IMR-90 (cell line): ENCODE results near the gene TTBK2. TPM values are rescaled to one million over a fixed set of nuclear protein-coding genes. Genes with fewer than 3 reads are reported as not detected.

ENCODE experiments used
- ATAC-seq: fragments of 200-7000 bp; cut with Tn5 transposase; 2 replicates; pipeline ENCODE4 v1.9.1; 2020; ENCODE audit warnings: low read depth, mild to moderate bottlenecking, moderate library complexity
- BruUV-seq: library from RNA; stranded (reverse); fragments of 400-500 nt; replicated peaks from 2 replicates; lab custom pipeline; 2021; lab: Mats Ljungman, UMichigan
- CTCF ChIA-PET: fragments of 300-600 bp; formaldehyde crosslinking; extraction: SDS; loops from one replicate; lab custom pipeline; 2021; ENCODE audit warnings: antibody characterized with exemption; lab: Yijun Ruan, JAX
- POLR2A ChIA-PET: fragments of 300-600 bp; sonication (Branson Sonifier 250); formaldehyde crosslinking; loops from one replicate; lab custom pipeline; 2022; ENCODE audit warnings: antibody characterized with exemption; ENCODE audit not compliant: unreplicated experiment; lab: Charles Lee
- DNase-seq: peaks from one replicate; pipeline ENCODE4 v3.0.0; 2013
- H2AFZ ChIP-seq: replicated peaks from 2 replicates; pipeline ENCODE3; 2013; ENCODE audit warnings: low read length, mild to moderate bottlenecking; ENCODE audit not compliant: poor library complexity
- H2AK5ac ChIP-seq: 2 replicates; pipeline ENCODE4 v1.6.1; 2013; ENCODE audit warnings: low read depth, low read length, inconsistent platforms
- H2AK9ac ChIP-seq: replicated peaks from 2 replicates; pipeline ENCODE3; 2013; ENCODE audit warnings: mild to moderate bottlenecking, low read depth, low read length, moderate library complexity; ENCODE audit not compliant: poor library complexity
- H2BK120ac ChIP-seq: 2 replicates; pipeline ENCODE4 v1.6.1; 2013; ENCODE audit warnings: low read depth, low read length, inconsistent platforms
- H2BK15ac ChIP-seq: 3 replicates; pipeline ENCODE4 v1.6.1; 2013; ENCODE audit warnings: low read depth, low read length, inconsistent platforms
- H2BK20ac ChIP-seq: 2 replicates; pipeline ENCODE4 v1.6.1; 2013; ENCODE audit warnings: low read depth, mild to moderate bottlenecking, inconsistent platforms, low read length, moderate library complexity
- H2BK5ac ChIP-seq: 2 replicates; pipeline ENCODE4 v1.6.1; 2013; ENCODE audit warnings: mild to moderate bottlenecking, low read depth, low read length, inconsistent platforms; ENCODE audit not compliant: poor library complexity, severe bottlenecking
- H3K14ac ChIP-seq: replicated peaks from 2 replicates; pipeline ENCODE4 v1.6.1; 2013; ENCODE audit warnings: low read depth, low read length, inconsistent platforms
- H3K18ac ChIP-seq: 2 replicates; pipeline ENCODE4 v1.6.1; 2013; ENCODE audit warnings: low read depth, low read length, control low read depth
- H3K23ac ChIP-seq: 2 replicates; pipeline ENCODE4 v1.6.1; 2013; ENCODE audit warnings: low read depth, low read length, inconsistent platforms
- H3K27ac ChIP-seq: 2 replicates; pipeline ENCODE4 v1.5.1; 2013; ENCODE audit warnings: mild to moderate bottlenecking, control low read depth, low read length; ENCODE audit not compliant: insufficient read depth
- H3K27me3 ChIP-seq: 2 replicates; pipeline ENCODE4 v1.6.1; 2013; ENCODE audit warnings: low read length; ENCODE audit not compliant: control insufficient read depth, insufficient read depth
- H3K36me3 ChIP-seq: 2 replicates; pipeline ENCODE4 v1.6.1; 2013; ENCODE audit warnings: low read length, mixed read lengths; ENCODE audit not compliant: control insufficient read depth, insufficient read depth
- H3K4ac ChIP-seq: 2 replicates; pipeline ENCODE4 v1.6.1; 2013; ENCODE audit warnings: low read depth, low read length, inconsistent platforms
- H3K4me1 ChIP-seq: 2 replicates; pipeline ENCODE4 v1.6.1; 2013; ENCODE audit warnings: low read length, mixed read lengths; ENCODE audit not compliant: control insufficient read depth, insufficient read depth
- H3K4me2 ChIP-seq: 2 replicates; pipeline ENCODE4 v1.6.1; 2013; ENCODE audit warnings: low read depth, mild to moderate bottlenecking, control low read depth, low read length, moderate library complexity
- H3K4me3 ChIP-seq: 2 replicates; pipeline ENCODE4 v1.5.1; 2013; ENCODE audit warnings: low read depth, mild to moderate bottlenecking, control low read depth, low read length, moderate library complexity; ENCODE audit not compliant: insufficient read depth
- H3K56ac ChIP-seq: 2 replicates; pipeline ENCODE4 v1.6.1; 2013; ENCODE audit warnings: low read length, inconsistent platforms; ENCODE audit not compliant: insufficient read depth; ENCODE audit errors: extremely low read depth
- H3K79me1 ChIP-seq, 2 experiments: 2 replicates each; pipeline ENCODE4 v1.6.1; 2013; ENCODE audit warnings: low read length in 2 of 2, inconsistent platforms in 1 of 2, low read depth in 1 of 2
- H3K9ac ChIP-seq: 2 replicates; pipeline ENCODE4 v1.6.1; 2013; ENCODE audit warnings: low read depth, low read length, control low read depth
- H3K9me1 ChIP-seq: 2 replicates; pipeline ENCODE4 v1.6.1; 2013; ENCODE audit warnings: low read length, inconsistent platforms; ENCODE audit not compliant: insufficient read depth
- H3K9me3 ChIP-seq: 2 replicates; pipeline ENCODE4 v1.6.1; 2013; ENCODE audit warnings: low read length; ENCODE audit not compliant: control insufficient read depth, insufficient read depth
- H4K20me1 ChIP-seq: 2 replicates; pipeline ENCODE4 v1.6.1; 2013; ENCODE audit warnings: low read length, inconsistent platforms; ENCODE audit not compliant: insufficient read depth
- H4K5ac ChIP-seq: 2 replicates; pipeline ENCODE4 v1.6.1; 2013; ENCODE audit warnings: mild to moderate bottlenecking, low read depth, low read length, control low read depth
- H4K8ac ChIP-seq, 2 experiments: 2 replicates each; pipeline ENCODE4 v1.6.1; 2013; ENCODE audit warnings: low read depth in 2 of 2, low read length in 2 of 2, control low read depth in 1 of 2, inconsistent platforms in 1 of 2
- H4K91ac ChIP-seq: 2 replicates; pipeline ENCODE4 v1.6.1; 2013; ENCODE audit warnings: low read depth, low read length, inconsistent platforms; ENCODE audit not compliant: insufficient read depth
- BHLHE40 ChIP-seq: fragments of 150-350 bp; IDR thresholded peaks from 2 replicates; pipeline ENCODE4 v1.6.1; 2016; ENCODE audit warnings: mild to moderate bottlenecking, low read depth, low read length
- CEBPB ChIP-seq: IDR thresholded peaks from 2 replicates; pipeline ENCODE4 v1.6.1; 2012; ENCODE audit warnings: low read depth, low read length, improper control_type of control experiment
- CHD1 ChIP-seq: IDR thresholded peaks from 2 replicates; pipeline ENCODE4 v1.6.1; 2012; ENCODE audit warnings: low read depth, low read length, improper control_type of control experiment
- CTCF ChIP-seq: conservative IDR thresholded peaks from 2 replicates; pipeline ENCODE4 v1.5.1; 2012; ENCODE audit warnings: mild to moderate bottlenecking, low read depth, low read length, improper control_type of control experiment
- ELK1 ChIP-seq: fragments of 150-350 bp; IDR thresholded peaks from 2 replicates; pipeline ENCODE4 v1.6.1; 2016; ENCODE audit warnings: low read depth, mild to moderate bottlenecking, low read length, moderate library complexity, borderline replicate concordance
- FOS ChIP-seq: fragments of 150-350 bp; IDR thresholded peaks from 2 replicates; pipeline ENCODE4 v1.6.1; 2016; ENCODE audit warnings: low read depth, low read length
- MAFK ChIP-seq: IDR thresholded peaks from 2 replicates; pipeline ENCODE4 v1.6.1; 2012; ENCODE audit warnings: low read depth, low read length, improper control_type of control experiment
- MAZ ChIP-seq: IDR thresholded peaks from 2 replicates; pipeline ENCODE4 v1.6.1; 2012; ENCODE audit warnings: low read depth, mild to moderate bottlenecking, low read length, improper control_type of control experiment, moderate library complexity, borderline replicate concordance
- MXI1 ChIP-seq: IDR thresholded peaks from 2 replicates; pipeline ENCODE4 v1.6.1; 2012; ENCODE audit warnings: low read depth, mild to moderate bottlenecking, low read length, moderate library complexity, borderline replicate concordance
- NFE2L2 ChIP-seq: fragments of 150-350 bp; IDR thresholded peaks from 2 replicates; pipeline ENCODE4 v1.6.1; 2016; ENCODE audit warnings: low read depth, mild to moderate bottlenecking, low read length
- POLR2A ChIP-seq: IDR thresholded peaks from 2 replicates; pipeline ENCODE4 v1.6.1; 2012; ENCODE audit warnings: mild to moderate bottlenecking, low read depth, low read length
- RAD21 ChIP-seq: IDR thresholded peaks from 2 replicates; pipeline ENCODE4 v1.6.1; 2012; ENCODE audit warnings: low read length, improper control_type of control experiment
- RCOR1 ChIP-seq: IDR thresholded peaks from 2 replicates; pipeline ENCODE4 v1.6.1; 2012; ENCODE audit warnings: mild to moderate bottlenecking, low read length, improper control_type of control experiment; ENCODE audit not compliant: insufficient replicate concordance
- RFX5 ChIP-seq: IDR thresholded peaks from 2 replicates; pipeline ENCODE4 v1.8.0; 2012; ENCODE audit warnings: low read depth, mild to moderate bottlenecking, low read length, moderate library complexity
- SMC3 ChIP-seq: fragments of 150-350 bp; IDR thresholded peaks from 2 replicates; pipeline ENCODE4 v1.6.1; 2016; ENCODE audit warnings: low read depth, mild to moderate bottlenecking, antibody characterized with exemption, low read length, moderate library complexity
- USF2 ChIP-seq: fragments of 150-350 bp; IDR thresholded peaks from 2 replicates; pipeline ENCODE4 v1.6.1; 2017; ENCODE audit warnings: mild to moderate bottlenecking, antibody characterized with exemption, low read length, low read depth
- whole genome bisulfite sequencing, 2 experiments: methylation state at CpG; one replicate each; pipeline versions ENCODE4 v1.1.5 to v1.1.7; 2013; ENCODE audit warnings: missing lambda C conversion rate in 2 of 2; ENCODE audit not compliant: insufficient read length in 1 of 2; ENCODE audit errors: extremely low coverage in 2 of 2; 5-methylcytosine and 5-hydroxymethylcytosine counted together
- dilution Hi-C: fragments of 300-500 bp; cut with HindIII; formaldehyde crosslinking; loops from one replicate; pipeline ENCODE4 v1.14.3; 2018; ENCODE audit warnings: low sequenced_read_pairs; ENCODE audit not compliant: unreplicated experiment
- in situ Hi-C: fragments of 300-500 bp; cut with MboI; formaldehyde crosslinking; loops from 3 replicates; pipeline ENCODE4 v1.14.3; 2019; ENCODE audit warnings: low sequenced_read_pairs, inconsistent platforms, mixed read lengths
- intact Hi-C: fragments of 100-400 bp; cut with micrococcal nuclease; formaldehyde crosslinking; loops from 2 replicates; pipeline ENCODE4 v1.10.0; 2022
- polyA plus RNA-seq, 3 experiments: library from polyadenylated mRNA; depleted of rRNA; stranded (reverse); fragments of >200 nt; gene quantifications; 2 replicates each; pipeline ENCODE4 v1.2.3, GENCODE V29; 2012; ENCODE audit warnings: low replicate concordance in 1 of 3
- total RNA-seq: library from RNA; depleted of rRNA; stranded (reverse); fragments of >200 nt; gene quantifications from 2 replicates; pipeline ENCODE4 v1.2.3, GENCODE V29; 2012

TTBK2 gene
- total and polyA plus RNA-seq, 2 of the 4 experiments (the other 2 are of a cell fraction): 2.4 to 3.2 TPM

DNA sequence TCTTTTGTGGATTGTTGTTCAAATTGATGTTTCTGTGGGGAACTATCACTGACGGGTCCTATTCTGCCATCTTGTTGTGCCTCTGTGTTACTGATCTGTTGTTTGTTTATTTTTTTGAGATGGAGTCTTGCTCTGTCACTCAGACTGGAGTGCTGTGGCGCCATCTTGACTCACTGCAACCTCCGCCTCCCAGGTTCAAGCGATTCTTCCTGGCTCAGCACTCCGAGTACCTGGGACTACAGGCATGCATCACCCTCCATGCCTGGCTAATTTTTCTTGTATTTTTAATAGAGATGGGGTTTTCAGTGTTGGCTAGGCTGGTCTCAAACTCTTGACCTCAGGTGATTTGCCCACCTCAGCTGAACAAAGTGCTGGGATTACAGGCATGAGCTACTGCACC, 215.2 kb downstream of the TTBK2 start:
- no TSS peak for BruUV-seq
- H3K4me1 ChIP-seq: no peaks in the 10 kb centered on the region
- no peak overlapping the region for H2AK5ac ChIP-seq
- H3K14ac ChIP-seq: no peak overlapping the region
- no peak overlapping the region for H2BK120ac ChIP-seq
- intact Hi-C loops (loop anchor here (10.0 kb wide), 1 partner anchor 319 kb away; no protein-coding TSS in a partner anchor), in situ Hi-C loops (no loop called here), dilution Hi-C loops (no loop called here)
- H2BK20ac ChIP-seq: no peak overlapping the region
- H2AK9ac ChIP-seq: no peak overlapping the region
- H3K9me1 ChIP-seq: no peaks in the 10 kb centered on the region; the same call in 1 of the 2 replicates
- no peaks in the 10 kb centered on the region for H4K20me1 ChIP-seq
- no CpG with 5 or more reads among the region's 5 CpGs for WGBS, 2 experiments
- TF ChIP-seq RCOR1 (no peak), USF2 (no peak), MXI1 (no peak), CTCF (no peak), CEBPB (no peak), MAZ (no peak), RAD21 (no peak), MAFK (no peak), POLR2A (no peak), CHD1 (no peak), ELK1 (no peak), SMC3 (no peak), NFE2L2 (no peak), RFX5 (no peak), BHLHE40 (no peak), FOS (no peak)
- DNase-seq (no peak), ATAC-seq (no peak)
- H3K23ac ChIP-seq: no peak overlapping the region
- no peak overlapping the region for H3K4ac ChIP-seq
- H2BK15ac ChIP-seq: no peak overlapping the region
- no peak overlapping the region for H3K18ac ChIP-seq
- no peaks in the 10 kb centered on the region for H3K9me3 ChIP-seq
- no peak overlapping the region for H3K56ac ChIP-seq
- H3K36me3 ChIP-seq: no peaks in the 10 kb centered on the region
- H3K27ac ChIP-seq: no peak overlapping the region
- H3K4me3 ChIP-seq: no peak overlapping the region
- CTCF ChIA-PET: interaction anchor here (0.7 kb wide), 1 partner anchor 222 kb away, joined by 3 read pairs; no protein-coding TSS in a partner anchor
- H3K4me2 ChIP-seq: no peak overlapping the region
- no peak overlapping the region for H4K8ac ChIP-seq
- H3K79me1 ChIP-seq: peaks cover 0 to 8% of the 10 kb centered on the region in 2 experiments; a peak in 2 of 4 replicates
- H3K27me3 ChIP-seq: no peaks in the 10 kb centered on the region
- POLR2A ChIA-PET: no interaction called here
- no peak overlapping the region for H3K9ac ChIP-seq
- H2AFZ ChIP-seq: no peak overlapping the region
- H2BK5ac ChIP-seq: no peak overlapping the region
- no peak overlapping the region for H4K91ac ChIP-seq
- no peak overlapping the region for H4K5ac ChIP-seq
